SJSA1 (cell line): ENCODE measurements around the gene GPR26. TPM values are rescaled to one million over a fixed set of nuclear protein-coding genes. Genes with fewer than 3 reads are reported as not detected.
A peak's percentile ranks its signal among the peaks of the same experiment; 100 is the strongest.
"Not testable (repeated sequence)": the region's sequence is repeated elsewhere in the genome, so short reads cannot be mapped to it uniquely, and the experiment has no call there.

ENCODE experiments used
- DNase-seq, 2 experiments: peaks; one replicate each; pipeline ENCODE4 v3.0.0-alpha.2; 2015 to 2020; ENCODE audit warnings: low spot score in 2 of 2, low read depth in 1 of 2
- H3K27ac ChIP-seq: fragments of 250-450 bp; sonication (Bioruptor Pico); 2 replicates; pipeline ENCODE4 v1.5.1; 2020; ENCODE audit warnings: mild to moderate bottlenecking, moderate library complexity
- H3K27me3 ChIP-seq: fragments of 250-450 bp; sonication (Bioruptor Pico); replicated peaks from 2 replicates; pipeline ENCODE4 v1.5.1; 2020; ENCODE audit warnings: mild to moderate bottlenecking, moderate library complexity
- H3K36me3 ChIP-seq: fragments of 250-450 bp; sonication (Bioruptor Pico); 2 replicates; pipeline ENCODE4 v1.5.1; 2020; ENCODE audit warnings: mild to moderate bottlenecking
- H3K4me1 ChIP-seq: fragments of 250-450 bp; sonication (Bioruptor Pico); replicated peaks from 2 replicates; pipeline ENCODE4 v1.6.1; 2021; ENCODE audit warnings: mild to moderate bottlenecking
- H3K4me3 ChIP-seq: fragments of 250-450 bp; sonication (Bioruptor Pico); 2 replicates; pipeline ENCODE4 v1.5.1; 2020; ENCODE audit warnings: mild to moderate bottlenecking
- H3K9me3 ChIP-seq: fragments of 250-450 bp; sonication (Bioruptor Pico); replicated peaks from 2 replicates; pipeline ENCODE4 v1.5.1; 2020; ENCODE audit warnings: mild to moderate bottlenecking
- total RNA-seq: library from RNA; depleted of rRNA; stranded (reverse); fragments of >200 nt; shearing (Covaris generic); gene quantifications from 2 replicates; pipeline ENCODE4 v1.2.3, GENCODE V29; 2014

Gene GPR26
- total RNA-seq, 1 experiment from 2014 or later: not detected

DNA sequence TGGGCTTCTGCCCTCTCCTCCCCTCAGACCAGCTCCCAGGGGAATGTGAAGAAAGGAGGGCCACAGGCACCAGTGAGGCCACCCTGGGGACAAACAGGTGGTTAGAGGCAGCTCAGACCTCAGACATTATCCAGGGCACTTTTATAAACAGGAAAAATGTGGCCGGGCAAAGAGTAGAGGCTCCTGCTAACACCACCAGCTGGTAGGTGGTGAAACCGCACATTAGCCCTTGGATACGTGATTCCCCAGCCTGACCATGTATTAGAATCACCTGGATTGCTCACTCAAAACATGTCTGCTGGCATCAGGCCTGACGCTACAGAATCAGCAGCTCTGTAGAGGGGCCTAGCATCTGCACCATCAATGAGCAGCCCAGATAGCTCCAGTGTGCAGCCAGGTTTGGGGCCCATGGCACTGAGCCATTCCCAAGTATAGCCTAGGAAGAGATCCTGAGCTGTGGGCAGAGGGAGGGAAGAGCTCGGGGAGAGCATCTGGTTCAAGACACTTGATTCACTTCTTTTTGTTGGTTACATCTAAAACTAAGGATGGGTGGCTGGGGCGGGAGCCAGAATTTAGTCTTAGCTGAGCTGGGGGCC lies 37.1 kb downstream of the GPR26 start:
- no peak overlapping the region for H3K27ac ChIP-seq
- DNase-seq: no peak
- H3K36me3 ChIP-seq: no peaks in the 10 kb centered on the region
- no peaks in the 10 kb centered on the region for H3K27me3 ChIP-seq
- no peaks in the 10 kb centered on the region for H3K4me1 ChIP-seq
- no peak overlapping the region for H3K4me3 ChIP-seq
- no peaks in the 10 kb centered on the region for H3K9me3 ChIP-seq

GRCh38 chr10:123704076-123704475 lies 37.9 kb downstream of the GPR26 start:
- H3K27ac ChIP-seq: no peak overlapping the region
- no peaks in the 10 kb centered on the region for H3K4me1 ChIP-seq
- H3K9me3 ChIP-seq: no peaks in the 10 kb centered on the region
- no peaks in the 10 kb centered on the region for H3K27me3 ChIP-seq
- H3K4me3 ChIP-seq: no peak overlapping the region
- DNase-seq: no peak
- no peaks in the 10 kb centered on the region for H3K36me3 ChIP-seq

DNA sequence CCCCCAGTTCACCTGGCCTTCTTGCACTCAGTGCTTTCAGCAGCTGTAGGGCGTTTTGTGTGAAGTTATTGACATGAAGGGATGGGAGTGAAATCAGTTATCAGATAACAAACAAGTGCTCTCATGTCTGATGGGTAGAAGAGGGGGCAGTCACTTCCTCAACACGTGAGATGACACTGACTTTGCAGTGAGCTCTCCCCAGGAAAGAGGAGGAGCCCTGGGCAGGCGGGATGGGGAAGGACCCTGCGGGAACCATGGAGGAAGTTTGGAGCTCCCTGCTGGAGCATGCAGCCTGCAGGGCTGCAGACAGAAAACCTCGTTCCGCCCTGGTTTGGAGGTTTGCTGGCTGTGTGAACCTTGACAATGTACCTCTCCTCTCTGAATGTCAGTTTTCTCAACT lies 38.7 kb downstream of the GPR26 start:
- no peaks in the 10 kb centered on the region for H3K27me3 ChIP-seq
- no peaks in the 10 kb centered on the region for H3K4me1 ChIP-seq
- DNase-seq: no peak
- no peaks in the 10 kb centered on the region for H3K36me3 ChIP-seq
- no peaks in the 10 kb centered on the region for H3K9me3 ChIP-seq
- no peak overlapping the region for H3K27ac ChIP-seq
- no peak overlapping the region for H3K4me3 ChIP-seq

- H3K4me3 ChIP-seq: no peak overlapping the region
- no peak overlapping the region for H3K27ac ChIP-seq
- H3K9me3 ChIP-seq: no peaks in the 10 kb centered on the region
- DNase-seq: no peak
- H3K27me3 ChIP-seq: no peaks in the 10 kb centered on the region
- no peaks in the 10 kb centered on the region for H3K4me1 ChIP-seq
- no peaks in the 10 kb centered on the region for H3K36me3 ChIP-seq
These were observed 40.1 kb downstream of the GPR26 start for GRCh38 chr10:123706236-123706635.

DNA sequence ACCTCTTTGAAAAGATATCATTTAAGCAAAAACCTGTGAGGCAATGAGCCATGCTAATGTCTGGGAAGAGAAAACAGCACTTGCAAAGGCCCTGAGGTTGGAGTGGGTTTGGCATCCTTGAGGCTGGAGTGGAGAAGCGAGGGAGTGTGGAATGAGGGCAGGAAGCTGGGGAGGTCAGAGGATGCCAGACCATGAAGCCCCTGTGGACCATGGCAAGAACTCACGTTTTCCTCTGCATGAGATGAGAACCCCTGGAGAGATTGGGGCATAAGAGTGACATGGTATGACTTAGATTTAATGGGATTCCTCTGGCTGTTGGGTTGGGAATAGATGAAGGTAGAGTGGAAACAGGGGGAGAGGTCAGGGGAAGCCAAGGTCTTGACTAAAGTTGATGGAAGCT lies 49.4 kb downstream of the GPR26 start:
- Histone ChIP-seq H3K4me1 (no peaks in the 10 kb centered on the region), H3K36me3 (no peaks in the 10 kb centered on the region), H3K27ac (no peak overlapping the region), H3K4me3 (no peak overlapping the region), H3K27me3 (no peaks in the 10 kb centered on the region), H3K9me3 (no peaks in the 10 kb centered on the region; the same call in 1 of the 2 replicates)
- no peak for DNase-seq

- Histone ChIP-seq H3K4me1 (no peaks in the 10 kb centered on the region), H3K27me3 (no peaks in the 10 kb centered on the region), H3K9me3 (no peaks in the 10 kb centered on the region), H3K4me3 (no peak overlapping the region), H3K36me3 (no peaks in the 10 kb centered on the region), H3K27ac (no peak overlapping the region)
- no peak for DNase-seq
These were observed 51.2 kb downstream of the GPR26 start for GRCh38 chr10:123717336-123717735.

DNA sequence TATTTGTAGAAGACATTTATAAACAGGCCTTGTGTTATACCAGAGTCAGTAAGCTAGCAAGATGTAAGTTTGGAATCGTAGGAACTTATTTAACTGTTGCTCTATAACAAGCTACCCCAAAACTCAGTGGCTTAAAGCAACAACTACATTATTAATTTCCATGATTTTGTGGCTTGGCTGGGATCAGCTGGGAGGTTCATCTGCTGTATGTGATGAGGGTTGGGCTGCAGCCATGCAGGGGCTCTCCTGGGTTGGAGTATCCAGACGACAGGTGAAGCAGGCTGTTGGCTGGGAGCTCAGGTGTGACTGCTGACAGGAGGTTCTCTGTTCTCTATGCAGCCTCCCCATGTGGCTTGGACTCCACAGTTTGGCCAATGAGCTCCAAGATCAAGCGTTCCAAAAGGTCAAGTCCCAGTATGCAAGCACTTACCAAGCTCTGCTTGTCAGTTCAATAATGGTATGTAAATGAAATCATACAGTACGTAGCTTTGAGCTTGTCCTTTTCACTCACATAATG lies 52.4 kb downstream of the GPR26 start:
- Histone ChIP-seq H3K27ac (no peak overlapping the region), H3K36me3 (no peaks in the 10 kb centered on the region), H3K27me3 (no peaks in the 10 kb centered on the region), H3K9me3 (no peaks in the 10 kb centered on the region), H3K4me1 (no peaks in the 10 kb centered on the region), H3K4me3 (no peak overlapping the region)
- no peak for DNase-seq

GRCh38 chr10:123720536-123720935 lies 54.4 kb downstream of the GPR26 start:
- DNase-seq: no peak
- Histone ChIP-seq H3K4me3 (no peak overlapping the region), H3K9me3 (no peaks in the 10 kb centered on the region), H3K27me3 (no peaks in the 10 kb centered on the region), H3K27ac (no peak overlapping the region), H3K4me1 (no peaks in the 10 kb centered on the region), H3K36me3 (no peaks in the 10 kb centered on the region)

- no peaks in the 10 kb centered on the region for H3K9me3 ChIP-seq
These were observed 55.4 kb downstream of the GPR26 start for GRCh38 chr10:123721441-123722049.

GRCh38 chr10:123722351-123722750 lies 56.2 kb downstream of the GPR26 start:
- no peak overlapping the region for H3K27ac ChIP-seq
- no peaks in the 10 kb centered on the region for H3K4me1 ChIP-seq
- H3K4me3 ChIP-seq: no peak overlapping the region
- no peaks in the 10 kb centered on the region for H3K9me3 ChIP-seq
- no peak for DNase-seq
- no peaks in the 10 kb centered on the region for H3K27me3 ChIP-seq
- no peaks in the 10 kb centered on the region for H3K36me3 ChIP-seq

More at GRCh38 chr10:123721441-123722049, 55.4 kb downstream of the GPR26 start:
- DNase-seq: no peak
- H3K27me3 ChIP-seq: no peaks in the 10 kb centered on the region
- H3K4me3 ChIP-seq: no peak overlapping the region
- H3K36me3 ChIP-seq: no peaks in the 10 kb centered on the region
- no peaks in the 10 kb centered on the region for H3K4me1 ChIP-seq
- H3K27ac ChIP-seq: no peak overlapping the region

GRCh38 chr10:123724747-123725146 lies 58.6 kb downstream of the GPR26 start:
- Histone ChIP-seq H3K4me3 (no peak overlapping the region), H3K36me3 (no peaks in the 10 kb centered on the region), H3K4me1 (no peaks in the 10 kb centered on the region), H3K9me3 (no peaks in the 10 kb centered on the region), H3K27me3 (no peaks in the 10 kb centered on the region), H3K27ac (no peak overlapping the region)
- no peak for DNase-seq

DNA sequence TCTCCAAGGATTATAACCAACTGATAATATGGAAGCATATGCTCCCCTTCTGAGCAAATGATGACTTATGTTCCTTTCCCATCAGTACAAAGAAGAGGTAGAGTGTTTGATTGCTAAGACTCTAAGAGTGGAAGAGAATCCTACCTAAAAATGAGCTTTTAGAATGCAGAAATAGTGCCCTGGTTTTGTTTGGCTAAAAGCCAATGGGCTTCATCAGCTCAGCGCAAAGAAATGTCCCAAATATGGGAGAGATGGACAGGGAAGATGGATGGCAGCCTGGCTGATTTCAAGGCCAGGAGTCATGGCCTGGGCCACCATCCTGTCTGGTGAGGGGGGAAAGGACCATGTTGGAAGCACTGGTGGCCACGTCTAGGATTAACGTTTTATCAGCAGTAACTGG lies 60.2 kb downstream of the GPR26 start:
- H3K4me1 ChIP-seq: no peaks in the 10 kb centered on the region
- DNase-seq: no peak
- H3K36me3 ChIP-seq: no peaks in the 10 kb centered on the region
- H3K27ac ChIP-seq: no peak overlapping the region
- H3K27me3 ChIP-seq: no peaks in the 10 kb centered on the region
- H3K4me3 ChIP-seq: no peak overlapping the region
- no peaks in the 10 kb centered on the region for H3K9me3 ChIP-seq

DNA sequence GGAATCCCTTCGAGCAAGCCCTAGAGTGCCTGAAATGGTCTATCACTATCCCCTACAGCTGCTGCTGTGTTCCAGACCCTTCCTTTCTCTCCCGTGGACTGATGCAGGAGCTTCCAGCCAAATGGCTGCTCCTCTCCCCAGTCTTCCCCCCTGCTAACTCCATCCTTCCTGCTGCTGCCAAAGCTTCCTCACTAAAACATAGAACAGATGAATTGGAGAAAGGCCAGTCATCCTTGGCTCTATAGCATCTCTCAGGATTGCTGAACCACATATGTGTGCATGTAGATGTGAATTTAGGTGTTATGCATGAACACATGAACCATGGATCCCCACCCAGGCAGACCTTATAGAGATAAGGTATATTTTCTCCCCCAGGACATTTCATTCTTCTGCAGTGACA lies 60.7 kb downstream of the GPR26 start:
- Histone ChIP-seq H3K4me1 (no peaks in the 10 kb centered on the region), H3K27ac (no peak overlapping the region), H3K36me3 (no peaks in the 10 kb centered on the region), H3K9me3 (no peaks in the 10 kb centered on the region), H3K4me3 (no peak overlapping the region), H3K27me3 (no peaks in the 10 kb centered on the region)
- no peak for DNase-seq

- Histone ChIP-seq H3K27me3 (no peaks in the 10 kb centered on the region), H3K9me3 (no peaks in the 10 kb centered on the region), H3K4me1 (no peaks in the 10 kb centered on the region), H3K36me3 (no peaks in the 10 kb centered on the region), H3K4me3 (no peak overlapping the region), H3K27ac (no peak overlapping the region)
- DNase-seq: peak in 1 of 2 experiments; percentile 21
These were observed 63.4 kb downstream of the GPR26 start for GRCh38 chr10:123729523-123729922.

DNA sequence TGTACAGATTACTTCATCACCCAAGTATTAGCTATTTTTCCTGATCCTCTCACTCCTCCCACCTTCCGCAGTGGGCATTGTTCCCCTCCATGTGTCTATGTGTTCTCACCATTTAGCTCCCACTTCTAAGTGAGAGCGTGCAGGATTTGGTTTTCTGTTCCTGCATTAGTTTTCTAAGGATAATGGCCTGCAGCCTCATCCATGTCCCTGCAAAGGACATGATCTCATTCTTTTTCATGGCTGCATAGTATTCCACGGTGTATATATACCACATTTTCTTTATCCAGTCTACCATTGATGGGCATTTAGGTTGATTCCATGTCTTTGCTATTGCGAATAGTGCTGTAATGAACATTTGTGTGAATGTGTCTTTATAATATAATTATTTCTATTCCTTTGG lies 70.8 kb downstream of the GPR26 start:
- DNase-seq, H3K9me3 ChIP-seq, H3K4me1 ChIP-seq, H3K27ac ChIP-seq, H3K4me3 ChIP-seq, H3K36me3 ChIP-seq, H3K27me3 ChIP-seq: not testable (repeated sequence)
